GM18517 (cell line): ENCODE measurements around the gene TAS2R1.

Experiments
- ATAC-seq: cut with Tn5 transposase; IDR thresholded peaks from one replicate; pipeline ENCODE4 v1.9.1; 2021; ENCODE audit warnings: mild to moderate bottlenecking, moderate library complexity; ENCODE audit not compliant: unreplicated experiment

The TAS2R1 gene

DNA sequence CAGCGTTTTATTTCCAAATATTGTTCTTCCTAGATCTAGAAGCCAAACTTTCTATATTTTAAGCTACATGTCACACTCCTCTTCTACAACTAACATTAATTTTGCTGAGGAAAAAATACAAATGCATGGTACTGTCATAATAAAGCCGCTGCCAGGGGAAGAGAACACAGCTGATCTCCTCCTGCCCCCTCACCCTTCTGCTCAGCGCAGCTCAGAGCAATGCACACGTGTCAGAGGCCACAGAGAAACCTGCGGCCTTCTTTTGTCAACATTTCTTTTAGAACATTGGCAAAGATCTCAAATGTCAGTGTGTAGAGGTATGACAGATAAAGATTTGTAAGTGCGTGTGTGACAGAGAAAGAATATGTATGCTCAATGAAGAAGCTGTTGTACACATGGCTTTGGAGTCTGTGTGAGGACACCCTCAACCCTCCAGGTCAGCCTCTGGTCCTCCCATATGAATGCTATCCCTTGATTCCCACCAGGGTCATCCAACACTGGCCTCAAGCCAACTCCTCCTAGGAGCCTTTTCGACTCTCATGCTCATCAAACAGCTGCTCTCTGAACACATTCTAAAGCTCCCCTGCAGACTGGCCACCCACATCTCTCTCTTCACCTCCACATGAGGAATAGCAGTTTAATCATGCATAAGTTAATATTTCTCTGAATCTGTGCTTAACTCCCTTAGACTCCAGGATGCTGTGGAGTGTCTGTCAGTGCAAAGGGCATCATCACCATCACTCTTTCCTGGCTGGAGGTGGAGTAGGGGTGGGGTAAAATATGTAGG, 40.9 kb downstream of the TAS2R1 start:
- ATAC-seq: no peak

DNA sequence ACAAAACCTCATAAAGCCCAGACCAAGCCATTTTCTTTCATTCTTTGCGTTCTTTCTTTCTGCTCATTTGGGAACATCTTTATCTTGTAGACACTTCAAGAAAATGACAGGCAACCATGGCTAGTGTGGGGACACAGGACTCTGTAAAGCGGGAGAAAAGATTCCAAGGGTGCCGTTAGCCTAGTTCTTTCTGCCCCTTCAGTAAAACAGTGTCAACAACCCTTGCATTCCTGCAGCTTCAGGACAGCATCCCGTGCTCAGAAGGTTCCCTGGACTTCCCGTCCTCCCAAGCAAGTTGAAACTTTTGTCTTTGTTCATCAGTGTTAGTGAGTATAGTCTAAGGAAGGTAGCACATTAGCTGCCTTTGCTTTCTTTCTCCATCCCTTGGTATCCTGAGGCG, 41.9 kb downstream of the TAS2R1 start:
- ATAC-seq: no peak

DNA sequence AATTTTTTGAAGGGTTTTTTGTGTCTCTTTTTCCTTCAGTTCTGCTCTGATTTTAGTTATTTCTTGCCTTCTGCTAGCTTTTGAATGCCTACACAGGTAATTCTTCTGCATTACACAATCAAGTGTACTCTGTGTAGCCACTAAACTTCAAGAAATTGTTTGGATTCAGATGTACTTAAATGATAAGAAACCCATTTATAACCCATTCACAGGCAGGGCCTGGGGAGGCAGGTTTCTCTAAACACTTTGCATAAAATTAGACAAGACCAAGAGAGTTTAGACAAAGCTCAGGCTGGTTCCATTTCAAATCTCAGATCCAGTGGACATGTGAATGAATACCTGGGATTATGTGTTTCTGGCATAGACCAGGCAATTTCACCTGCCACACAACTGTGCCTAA, 43.0 kb downstream of the TAS2R1 start:
- no peak for ATAC-seq

- ATAC-seq: no peak
Observed at GRCh38 chr5:9582406-9582805, 47.7 kb downstream of the TAS2R1 start.
